Central memory CD8-positive, alpha-beta T cell (primary cell): ENCODE data around the gene PSMD8.

Source experiments
- ATAC-seq: fragments of 150-1000 bp; cut with Tn5 transposase; replicated peaks from 2 replicates; pipeline ENCODE4 v1.10.0; 2022; ENCODE audit warnings: mild to moderate bottlenecking, moderate FRiP score, moderate number of reproducible peaks; ENCODE audit not compliant: poor library complexity, severe bottlenecking; ENCODE audit errors: extremely low read depth
- DNase-seq, 2 donors: peaks; one replicate each; pipeline ENCODE4 v3.0.0; 2021; ENCODE audit warnings: low spot score in 2 of 2
- H3K27ac Mint-ChIP-seq: one replicate; pipeline ENCODE4 v1.8.0; 2022; ENCODE audit warnings: low read depth, mild to moderate bottlenecking, moderate library complexity, mixed read lengths
- H3K27me3 Mint-ChIP-seq: one replicate; pipeline ENCODE4 v1.8.0; 2022; ENCODE audit warnings: mixed read lengths
- H3K36me3 Mint-ChIP-seq: one replicate; pipeline ENCODE4 v1.8.0; 2022; ENCODE audit warnings: mild to moderate bottlenecking, moderate library complexity, mixed read lengths; ENCODE audit not compliant: insufficient read depth
- H3K4me1 Mint-ChIP-seq: one replicate; pipeline ENCODE4 v1.8.0; 2022; ENCODE audit warnings: mixed read lengths
- H3K4me3 Mint-ChIP-seq: one replicate; pipeline ENCODE4 v1.8.0; 2022; ENCODE audit warnings: mild to moderate bottlenecking, moderate library complexity, mixed read lengths
- H3K9me3 Mint-ChIP-seq: one replicate; pipeline ENCODE4 v1.8.0; 2022; ENCODE audit warnings: mixed read lengths

Gene PSMD8

DNA sequence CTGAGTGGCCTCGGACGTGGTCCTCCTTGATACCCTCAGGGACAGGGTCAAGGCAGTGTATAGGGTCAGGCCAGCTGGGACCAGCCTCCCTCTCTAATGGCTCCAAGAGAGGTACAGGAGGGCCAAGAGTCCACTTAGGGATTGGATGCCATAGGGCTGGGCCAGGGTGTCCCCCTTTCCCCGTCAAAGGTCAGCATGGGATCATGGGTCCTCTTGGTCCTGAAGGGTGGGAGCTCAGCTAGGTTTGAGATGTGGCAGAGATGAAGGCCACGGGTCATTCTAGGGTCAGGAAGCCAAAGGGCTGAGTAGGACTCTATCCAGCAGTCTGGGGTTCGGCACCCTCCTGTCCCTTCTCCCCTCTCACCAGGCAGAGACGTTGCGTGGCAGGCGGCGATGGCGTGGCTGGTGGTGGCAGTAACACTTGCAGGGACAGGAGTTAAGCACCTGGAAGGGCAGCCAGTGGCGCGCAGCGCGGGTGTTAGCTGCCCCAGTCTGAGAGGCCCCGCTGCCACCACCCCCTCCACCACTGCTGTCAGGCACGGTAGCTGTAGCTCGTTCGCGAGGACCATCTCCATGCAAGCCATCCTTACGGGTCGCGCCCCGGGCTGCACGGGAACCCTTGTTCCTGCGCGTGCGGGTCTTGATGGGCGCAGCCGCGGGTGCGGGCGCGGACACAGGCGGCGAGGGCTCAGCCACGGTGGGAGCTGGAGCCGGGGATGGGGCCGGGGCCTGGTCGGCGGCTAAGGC lies 10.9 kb downstream of the PSMD8 start:
- peaks cover 38% of the 10 kb centered on the region for H3K36me3 Mint-ChIP-seq
- peak overlapping the region; percentile 62 for H3K27ac Mint-ChIP-seq
- H3K4me3 Mint-ChIP-seq, result no peak overlapping the region
- no peaks in the 10 kb centered on the region for H3K27me3 Mint-ChIP-seq
- ATAC-seq (no peak), DNase-seq (no peak)
- peaks cover 18% of the 10 kb centered on the region for H3K4me1 Mint-ChIP-seq
- H3K9me3 Mint-ChIP-seq, result no peaks in the 10 kb centered on the region

DNA sequence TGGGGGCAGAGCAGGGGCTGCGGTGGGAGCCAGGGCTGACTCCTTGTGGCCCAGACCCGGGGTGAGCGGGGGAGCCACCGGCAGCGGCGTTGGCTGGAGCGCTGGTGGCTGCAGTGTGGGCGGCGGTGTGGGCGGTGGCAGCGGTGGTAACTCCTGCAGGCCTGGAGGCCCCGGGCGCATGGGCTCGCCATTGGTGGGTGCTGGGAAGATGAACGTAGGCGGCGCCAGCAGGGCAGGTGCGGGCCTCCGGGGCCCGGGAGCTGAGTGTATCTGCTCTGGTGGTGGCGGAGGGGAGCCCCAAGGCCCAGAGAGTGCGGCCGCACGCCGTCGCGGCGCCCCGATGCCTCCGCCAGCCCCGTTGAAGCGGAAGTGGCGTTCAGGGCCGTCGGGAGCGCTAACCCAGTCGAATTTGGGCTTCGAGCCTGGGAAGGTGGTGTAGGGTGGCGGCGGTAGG lies 11.5 kb downstream of the PSMD8 start:
- no peaks in the 10 kb centered on the region for H3K9me3 Mint-ChIP-seq
- no peaks in the 10 kb centered on the region for H3K27me3 Mint-ChIP-seq
- H3K4me1 Mint-ChIP-seq, result peaks cover 18% of the 10 kb centered on the region
- DNase-seq, result no peak
- H3K36me3 Mint-ChIP-seq, result peaks cover 34% of the 10 kb centered on the region
- H3K27ac Mint-ChIP-seq, result no peak overlapping the region
- H3K4me3 Mint-ChIP-seq, result no peak overlapping the region
- ATAC-seq, result no peak

DNA sequence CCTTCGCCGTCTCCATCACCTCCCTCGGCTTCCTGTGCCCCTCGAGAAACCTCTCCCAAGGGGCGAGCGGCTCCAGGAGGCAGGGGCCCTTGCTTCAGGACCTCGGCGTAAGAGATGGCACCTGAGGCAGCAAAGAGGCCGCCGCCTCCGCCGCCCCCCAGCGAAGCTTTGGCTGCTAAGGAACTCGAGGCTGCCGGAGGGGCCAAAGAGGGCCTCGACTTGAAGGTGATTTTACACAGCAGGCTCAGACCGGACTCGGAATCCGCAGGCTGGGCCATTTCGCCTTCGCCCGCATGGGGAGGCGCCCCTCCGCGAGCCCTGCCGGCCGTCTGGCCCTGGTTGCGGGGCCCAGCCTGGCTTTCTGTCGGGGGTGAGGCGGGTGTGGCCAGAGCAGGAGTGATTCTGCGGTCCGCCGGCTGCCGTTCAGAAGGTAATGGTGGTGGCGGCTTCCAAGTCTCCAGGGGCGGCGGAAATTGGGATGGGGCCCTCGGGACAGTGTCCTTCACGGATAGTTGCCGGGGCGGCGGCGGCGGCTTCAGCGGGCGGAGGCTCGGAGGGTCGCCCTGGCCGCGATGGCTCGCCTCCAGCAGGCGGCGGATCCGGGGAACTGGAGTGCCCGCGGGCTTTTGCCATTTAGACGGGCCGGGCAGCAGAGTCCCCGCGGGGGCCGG lies 12.1 kb downstream of the PSMD8 start:
- Mint-ChIP-seq H3K36me3 (peaks cover 29% of the 10 kb centered on the region), H3K4me3 (no peak overlapping the region), H3K9me3 (no peaks in the 10 kb centered on the region), H3K27me3 (no peaks in the 10 kb centered on the region), H3K27ac (no peak overlapping the region), H3K4me1 (peaks cover 18% of the 10 kb centered on the region)
- ATAC-seq (no peak), DNase-seq (no peak)

DNA sequence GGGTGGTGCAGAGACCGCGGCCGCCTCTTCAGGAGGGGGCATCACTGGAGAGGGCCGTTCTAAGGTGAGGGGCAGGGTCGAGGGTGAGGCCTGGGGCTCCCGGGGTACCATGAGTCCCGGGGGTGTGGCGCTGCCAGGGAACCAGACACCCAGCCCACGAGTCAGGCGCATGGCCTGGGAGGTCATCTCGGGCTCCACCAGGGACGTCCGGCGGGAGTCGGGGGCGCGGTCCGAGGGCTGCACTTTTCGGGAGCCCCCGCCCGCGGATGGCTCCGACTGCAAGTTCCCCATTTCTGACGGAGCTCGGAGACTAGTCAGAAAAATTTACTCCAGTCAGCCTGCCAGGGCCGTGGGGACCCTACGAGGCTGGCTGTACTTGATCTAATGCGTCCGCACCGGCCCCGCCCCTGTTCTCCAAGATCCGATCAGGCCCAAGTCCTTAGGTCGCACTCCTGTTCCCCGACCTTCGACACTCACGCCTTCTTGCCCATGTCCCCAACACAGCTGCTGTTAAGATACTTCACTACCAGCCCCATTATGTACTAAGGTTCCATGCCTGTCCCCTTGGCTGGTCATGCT lies 12.7 kb downstream of the PSMD8 start:
- Mint-ChIP-seq H3K4me3 (peak overlapping the region; percentile 79), H3K27ac (no peak overlapping the region), H3K36me3 (peaks cover 23% of the 10 kb centered on the region), H3K27me3 (no peaks in the 10 kb centered on the region), H3K9me3 (no peaks in the 10 kb centered on the region), H3K4me1 (peaks cover 18% of the 10 kb centered on the region)
- DNase-seq, result no peak
- peak; percentile 6 for ATAC-seq

DNA sequence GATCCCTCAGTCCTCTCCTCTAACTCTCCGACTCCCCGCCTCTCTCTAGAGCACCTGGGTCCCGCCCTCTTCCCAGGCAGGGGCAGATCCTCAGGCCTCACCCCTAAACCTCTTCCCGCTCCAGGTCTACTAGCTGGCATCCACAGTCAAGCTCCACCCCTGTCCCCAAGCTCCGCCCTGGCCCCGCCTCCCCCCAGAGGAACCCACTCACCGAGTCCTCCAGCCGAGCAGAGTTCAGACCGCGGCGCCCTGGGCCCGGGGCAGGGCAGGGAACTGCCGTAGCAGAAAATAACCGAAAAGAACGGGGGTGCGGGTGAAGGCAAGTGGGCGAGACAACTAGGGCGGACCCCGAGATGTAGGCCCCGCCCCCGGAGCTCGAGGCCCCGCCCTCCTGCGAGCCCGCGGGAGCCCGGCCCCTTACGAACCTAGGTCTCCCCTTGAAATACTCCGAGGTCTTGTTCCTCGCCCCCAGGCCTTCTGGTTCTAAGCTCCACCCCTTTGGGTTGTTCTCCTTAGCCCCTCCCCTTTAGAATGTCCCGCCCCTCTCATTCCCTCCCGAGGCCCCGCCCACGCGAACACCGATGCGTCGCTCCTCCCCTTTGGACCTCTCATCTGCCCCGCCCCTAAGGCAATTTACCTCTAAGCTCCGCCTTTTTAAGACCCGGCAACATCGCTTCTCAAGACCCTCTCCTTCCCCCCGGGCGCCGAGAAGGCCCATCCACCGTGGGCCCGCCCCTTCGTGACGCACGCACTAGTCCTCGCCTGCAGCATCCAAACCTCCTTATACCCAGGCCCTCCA lies 13.4 kb downstream of the PSMD8 start, which contains the start of gene GGN:
TSS of gene GGN (minus strand) at position 485 of the 799 bp plus-strand sequence. CDS start 773 bp downstream, outside the sequence.
- H3K27me3 Mint-ChIP-seq, result no peaks in the 10 kb centered on the region
- no peaks in the 10 kb centered on the region for H3K9me3 Mint-ChIP-seq
- H3K4me3 Mint-ChIP-seq, result peak within 1 kb of the TSS; percentile 79
- peaks cover 18% of the 10 kb centered on the region for H3K4me1 Mint-ChIP-seq
- DNase-seq, result peak; percentile 68 to 69
- H3K36me3 Mint-ChIP-seq, result peaks cover 18% of the 10 kb centered on the region
- peak; percentile 78 for ATAC-seq
- H3K27ac Mint-ChIP-seq, result peak within 1 kb of the TSS; percentile 77

DNA sequence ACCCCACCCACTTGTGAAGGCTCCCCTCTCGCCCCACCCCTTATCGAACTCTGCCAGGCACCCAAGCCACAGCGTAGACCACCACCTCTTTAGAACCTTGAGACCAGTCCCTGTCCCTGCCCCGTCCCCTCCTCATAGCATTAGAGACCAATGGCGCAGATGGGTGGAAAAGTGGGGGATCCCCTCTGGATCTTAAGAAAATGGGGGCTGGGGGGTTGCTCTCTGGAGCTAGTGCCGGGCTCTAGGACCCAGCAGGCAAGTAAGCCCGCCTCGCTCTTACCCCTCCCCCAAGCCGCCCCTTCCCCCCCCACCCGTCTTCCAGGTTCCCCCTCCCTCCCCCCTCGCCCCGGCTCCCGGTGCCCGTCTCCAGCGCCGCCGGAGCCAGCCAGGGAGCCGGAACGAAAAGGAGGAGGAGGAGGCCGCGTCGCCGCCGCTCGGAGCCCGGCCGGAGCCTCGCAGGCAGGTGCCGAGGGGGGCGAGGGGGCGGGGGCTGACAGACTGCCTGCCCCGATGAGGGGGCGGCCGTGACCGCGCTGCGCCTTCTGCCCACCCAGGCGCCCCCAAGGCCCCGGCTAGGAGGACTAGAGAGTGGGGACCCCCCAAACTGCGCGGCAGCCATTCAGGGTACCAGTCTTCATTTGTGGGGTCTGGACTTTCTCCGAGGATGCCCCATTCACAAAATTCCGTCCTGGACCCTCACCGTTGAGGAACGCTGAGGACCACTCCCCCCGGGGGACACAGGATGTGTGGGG lies 14.2 kb downstream of the PSMD8 start, which contains the start of gene SPRED3:
TSS of gene SPRED3 (plus strand) at position 349 of the 752 bp plus-strand sequence. CDS start 1,606 bp downstream, outside the sequence.
- H3K4me1 Mint-ChIP-seq, result peaks cover 19% of the 10 kb centered on the region
- peak within 1 kb of the TSS; percentile 79 for H3K4me3 Mint-ChIP-seq
- peaks cover 11% of the 10 kb centered on the region for H3K36me3 Mint-ChIP-seq
- H3K27me3 Mint-ChIP-seq, result no peaks in the 10 kb centered on the region
- H3K9me3 Mint-ChIP-seq, result no peaks in the 10 kb centered on the region
- peak within 1 kb of the TSS; percentile 77 for H3K27ac Mint-ChIP-seq
- DNase-seq (no peak), ATAC-seq (peak; percentile 8)

DNA sequence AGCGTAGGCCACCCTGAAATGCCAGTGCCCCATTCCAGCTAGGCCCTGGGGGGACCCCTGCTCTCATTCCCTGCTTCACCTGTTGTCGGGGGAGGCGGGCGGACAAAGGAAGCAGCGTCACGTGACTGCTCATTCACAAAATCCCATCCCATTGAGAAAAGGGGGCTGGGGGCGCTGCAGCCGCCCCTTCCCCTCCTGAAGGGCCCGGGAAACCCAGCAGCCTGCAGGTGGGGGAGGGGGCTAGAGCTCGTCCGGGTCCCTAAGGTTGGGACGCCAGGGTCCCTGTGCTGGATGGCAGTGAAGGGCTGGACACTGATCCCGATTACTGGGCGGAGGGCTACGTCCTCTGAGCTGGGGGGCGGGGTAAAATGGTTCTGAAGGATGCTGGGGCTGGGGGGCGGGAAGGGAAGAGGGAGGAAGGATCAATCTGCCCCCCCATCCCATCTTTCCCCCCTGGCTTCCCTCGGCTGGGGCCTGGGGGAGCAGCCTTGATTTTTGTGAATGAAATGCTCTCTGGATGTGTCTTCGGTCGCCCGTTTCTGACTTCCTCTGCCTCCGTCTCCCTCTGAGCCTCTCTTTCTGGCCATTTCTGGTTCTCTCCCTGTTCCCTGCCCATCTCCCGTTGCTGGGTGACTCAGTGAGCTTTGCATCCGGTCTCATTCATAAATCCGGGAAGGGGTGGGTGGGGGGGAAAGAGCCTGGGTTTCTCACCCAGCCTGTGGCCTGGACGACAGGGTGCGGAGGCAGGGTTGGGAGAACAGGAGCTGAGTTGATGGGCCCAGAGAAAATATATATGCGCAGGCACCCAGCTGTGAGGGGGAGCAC lies 14.9 kb downstream of the PSMD8 start:
- no peaks in the 10 kb centered on the region for H3K9me3 Mint-ChIP-seq
- peaks cover 5% of the 10 kb centered on the region for H3K27me3 Mint-ChIP-seq
- H3K36me3 Mint-ChIP-seq, result peaks cover 7% of the 10 kb centered on the region
- no peak for DNase-seq
- H3K27ac Mint-ChIP-seq, result no peak overlapping the region
- H3K4me1 Mint-ChIP-seq, result peaks cover 26% of the 10 kb centered on the region
- ATAC-seq, result no peak
- H3K4me3 Mint-ChIP-seq, result peak overlapping the region; percentile 79

DNA sequence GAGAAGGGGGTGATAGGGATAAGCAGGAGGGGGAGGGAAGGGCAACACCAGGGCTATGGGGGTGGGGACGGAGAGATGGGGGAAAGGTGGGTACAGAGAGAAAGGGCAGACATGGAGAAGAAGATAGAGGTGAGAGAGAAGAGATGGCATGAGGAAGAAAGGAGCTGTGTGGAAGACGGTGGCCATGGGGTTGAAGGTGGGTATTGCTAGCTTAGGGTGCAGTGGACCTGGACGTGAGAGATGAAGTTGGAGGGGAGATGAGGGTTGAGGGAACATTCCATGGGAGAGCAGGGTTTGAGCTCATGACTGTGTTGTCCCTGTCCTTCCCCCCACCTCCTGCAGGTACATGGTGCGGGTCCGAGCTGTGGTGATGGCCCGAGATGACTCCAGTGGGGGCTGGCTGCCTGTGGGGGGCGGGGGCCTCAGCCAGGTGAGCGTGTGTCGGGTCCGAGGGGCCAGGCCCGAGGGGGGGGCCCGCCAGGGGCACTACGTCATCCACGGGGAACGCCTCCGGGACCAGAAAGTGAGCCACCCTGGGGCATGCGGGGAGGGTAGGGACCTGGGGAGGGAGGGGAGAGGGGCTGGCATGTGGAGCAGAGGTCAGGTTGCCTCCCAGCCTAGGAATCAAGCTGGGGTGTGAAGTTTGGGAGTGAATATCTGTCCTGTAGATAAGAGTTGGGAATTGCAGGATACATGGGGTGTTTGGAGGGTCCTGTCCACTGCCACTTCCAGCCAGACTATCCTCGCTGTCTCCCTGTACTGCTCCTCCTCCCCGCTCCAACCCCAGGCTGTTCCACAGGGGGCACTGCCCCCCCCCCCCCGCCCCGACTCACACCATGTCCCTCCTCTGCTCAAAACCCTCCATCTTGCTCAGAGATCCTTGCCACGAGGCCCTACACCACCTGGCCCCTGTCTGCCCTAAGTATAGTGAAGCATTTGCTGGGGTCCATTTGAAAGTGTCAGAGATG lies 15.9 kb downstream of the PSMD8 start:
- Mint-ChIP-seq H3K36me3 (peaks cover 10% of the 10 kb centered on the region), H3K4me3 (peak overlapping the region; percentile 79), H3K4me1 (peaks cover 26% of the 10 kb centered on the region), H3K27ac (no peak overlapping the region), H3K9me3 (no peaks in the 10 kb centered on the region), H3K27me3 (peaks cover 6% of the 10 kb centered on the region)
- DNase-seq (no peak), ATAC-seq (no peak)

DNA sequence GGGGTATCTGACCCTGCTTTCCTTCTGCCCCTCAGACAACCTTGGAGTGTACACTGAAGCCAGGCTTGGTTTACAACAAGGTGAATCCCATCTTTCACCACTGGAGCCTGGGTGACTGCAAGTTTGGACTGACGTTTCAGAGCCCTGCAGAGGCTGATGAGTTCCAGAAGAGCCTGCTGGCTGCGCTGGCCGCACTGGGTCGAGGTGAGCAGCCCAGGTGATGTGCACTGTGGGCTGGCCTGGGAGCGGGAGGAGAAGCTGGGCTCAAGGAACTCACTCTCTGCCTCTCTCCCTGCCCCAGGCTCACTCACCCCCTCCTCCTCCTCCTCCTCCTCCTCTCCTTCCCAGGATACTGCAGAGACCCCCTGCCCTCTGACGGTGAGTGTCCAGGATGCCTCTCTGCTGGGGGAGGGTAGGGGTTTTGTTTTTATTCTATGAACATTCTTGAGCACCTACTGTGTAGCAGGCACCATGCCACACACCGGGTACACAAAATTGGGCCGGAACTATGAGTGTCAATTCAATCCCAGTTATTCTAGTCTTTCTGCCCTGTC lies 17.6 kb downstream of the PSMD8 start:
- peaks cover 12% of the 10 kb centered on the region for H3K27me3 Mint-ChIP-seq
- ATAC-seq (no peak), DNase-seq (no peak)
- H3K27ac Mint-ChIP-seq, result no peak overlapping the region
- no peaks in the 10 kb centered on the region for H3K9me3 Mint-ChIP-seq
- H3K4me3 Mint-ChIP-seq, result no peak overlapping the region
- H3K36me3 Mint-ChIP-seq, result peaks cover 9% of the 10 kb centered on the region
- peaks cover 35% of the 10 kb centered on the region for H3K4me1 Mint-ChIP-seq

DNA sequence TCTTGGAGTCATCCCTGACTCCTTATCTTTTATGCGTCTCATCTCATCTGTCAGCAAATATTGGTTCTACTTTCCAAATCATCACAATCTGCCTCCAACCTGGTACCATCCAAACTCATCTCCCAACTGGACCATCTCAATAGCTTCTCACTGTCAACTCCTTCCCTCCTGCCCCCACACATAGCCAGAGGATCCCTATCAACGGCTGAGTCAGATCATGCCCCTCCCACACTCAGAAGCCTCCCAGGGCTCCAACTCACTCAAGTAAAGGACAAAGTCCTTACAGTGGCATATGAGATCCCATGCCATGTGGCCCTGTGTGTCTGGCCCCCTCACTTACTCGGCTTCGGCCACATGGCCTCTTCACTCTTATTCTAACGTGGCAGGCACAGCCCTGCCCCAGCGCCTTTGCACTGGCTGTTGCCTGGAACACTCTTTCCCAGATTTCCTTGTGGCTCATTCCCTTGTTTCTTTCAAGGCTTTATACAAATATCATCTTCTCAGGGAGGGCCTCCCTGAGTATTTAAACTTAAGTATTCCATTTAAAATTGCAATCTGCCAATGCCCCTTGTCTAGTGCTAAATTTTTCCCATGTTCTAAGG lies 18.4 kb downstream of the PSMD8 start:
- Mint-ChIP-seq H3K27me3 (peaks cover 18% of the 10 kb centered on the region), H3K27ac (no peak overlapping the region), H3K4me1 (peaks cover 29% of the 10 kb centered on the region), H3K9me3 (no peaks in the 10 kb centered on the region), H3K36me3 (peaks cover 6% of the 10 kb centered on the region), H3K4me3 (no peak overlapping the region)
- DNase-seq (no peak), ATAC-seq (no peak)
